SIG-M5 treated with dmso at 0.1 percent for 504 hours (cell line): Measurements from ENCODE around the gene APBB2.

Experiments
- DNase-seq: peaks from one replicate; lab custom pipeline; 2025; ENCODE audit not compliant: unreplicated experiment; lab: John Stamatoyannopoulos, UW

Gene APBB2

GRCh38 chr4:41216294-41217019 is 2.1 kb upstream of the APBB2 start:
- DNase-seq: peak; percentile 37

- no peak for DNase-seq
Observed at GRCh38 chr4:41215969-41216293, 1.6 kb upstream of the APBB2 start.

GRCh38 chr4:41215155-41215554 is 813 bp upstream of the APBB2 start:
- DNase-seq: no peak

- no peak for DNase-seq
Observed at GRCh38 chr4:41214825-41215146, 444 bp upstream of the APBB2 start.

- DNase-seq: no peak
Observed at GRCh38 chr4:41213625-41214135, 662 bp downstream of the APBB2 start.

- DNase-seq: peak; percentile 39
Observed at GRCh38 chr4:41212616-41213203, 1.6 kb downstream of the APBB2 start.

- DNase-seq: no peak
Observed at GRCh38 chr4:41211951-41212615, 2.3 kb downstream of the APBB2 start.

GRCh38 chr4:41209901-41210300 is 4.4 kb downstream of the APBB2 start:
- DNase-seq: no peak

- DNase-seq: no peak
Observed at GRCh38 chr4:41209187-41209586, 5.2 kb downstream of the APBB2 start.

GRCh38 chr4:41207291-41207831 is 7.0 kb downstream of the APBB2 start:
- no peak for DNase-seq

- no peak for DNase-seq
Observed at GRCh38 chr4:41205854-41206460, 8.4 kb downstream of the APBB2 start.

- no peak for DNase-seq
Observed at GRCh38 chr4:41205130-41205529, 9.2 kb downstream of the APBB2 start.

GRCh38 chr4:41204400-41204978 is 9.9 kb downstream of the APBB2 start:
- DNase-seq: no peak

GRCh38 chr4:41203841-41204240 is 10.5 kb downstream of the APBB2 start:
- no peak for DNase-seq

- DNase-seq: no peak
Observed at GRCh38 chr4:41202820-41203568, 11.3 kb downstream of the APBB2 start.

- DNase-seq: no peak
Observed at GRCh38 chr4:41202356-41202755, 12.0 kb downstream of the APBB2 start.

GRCh38 chr4:41200486-41201017 is 13.8 kb downstream of the APBB2 start:
- no peak for DNase-seq

- DNase-seq: no peak
Observed at GRCh38 chr4:41199788-41200187, 14.6 kb downstream of the APBB2 start.

- no peak for DNase-seq
Observed at GRCh38 chr4:41197996-41198395, 16.3 kb downstream of the APBB2 start.

- no peak for DNase-seq
Observed at GRCh38 chr4:41197495-41197894, 16.8 kb downstream of the APBB2 start.
